Thymus (tissue), 11 donors: Measurements from ENCODE around the gene KIFC1. TPM values are rescaled to one million over a fixed set of nuclear protein-coding genes. Genes with fewer than 3 reads are reported as not detected.
"Not testable (repeated sequence)": the region's sequence is repeated elsewhere in the genome, so short reads cannot be mapped to it uniquely, and the experiment has no call there.

Experiments
- DNase-seq, 9 donors: peaks; one replicate each; pipeline ENCODE4 v3.0.0-alpha.2; 2013; ENCODE audit warnings: low spot score in 9 of 9, low read depth in 6 of 9, missing footprints in 1 of 9
- H3K27ac ChIP-seq, 2 donors: one replicate each; pipeline ENCODE4 v1.5.1; 2013; ENCODE audit warnings: control low read depth in 1 of 2, low read depth in 1 of 2, low read length in 1 of 2, mild to moderate bottlenecking in 1 of 2, moderate library complexity in 1 of 2
- H3K27me3 ChIP-seq, 2 donors: one replicate each; pipeline ENCODE4 v1.5.1; 2013; ENCODE audit warnings: low read length in 1 of 2; ENCODE audit not compliant: control insufficient read depth in 2 of 2, insufficient read depth in 1 of 2
- H3K36me3 ChIP-seq, 2 donors: one replicate each; pipeline ENCODE4 v1.5.1; 2013; ENCODE audit warnings: low read length in 1 of 2, mild to moderate bottlenecking in 1 of 2, moderate library complexity in 1 of 2; ENCODE audit not compliant: control insufficient read depth in 2 of 2, insufficient read depth in 2 of 2
- H3K4me1 ChIP-seq, 2 donors: one replicate each; pipeline ENCODE4 v1.5.1; 2013; ENCODE audit warnings: low read length in 2 of 2; ENCODE audit not compliant: control insufficient read depth in 2 of 2, insufficient read depth in 2 of 2
- H3K4me3 ChIP-seq, 2 donors: one replicate each; pipeline ENCODE4 v1.5.1; 2013; ENCODE audit warnings: low read length in 2 of 2, control low read depth in 1 of 2, mild to moderate bottlenecking in 1 of 2
- H3K9me3 ChIP-seq, 2 donors: one replicate each; pipeline ENCODE4 v1.5.1; 2013; ENCODE audit warnings: low read length in 1 of 2, mild to moderate bottlenecking in 1 of 2; ENCODE audit not compliant: control insufficient read depth in 2 of 2, insufficient read depth in 1 of 2
- WGBS: extraction: QIAGEN DNeasy Blood & Tissue Kit; methylation state at CpG from one replicate; pipeline ENCODE4 v1.1.7; 2013; 5-methylcytosine and 5-hydroxymethylcytosine counted together
- polyA plus RNA-seq: library from polyadenylated mRNA; stranded (reverse); fragments of 200-250 nt; gene quantifications from one replicate; pipeline ENCODE4 v1.2.3, GENCODE V29; 2013
- total RNA-seq: library from RNA; stranded (reverse); fragments of 120-200 nt; gene quantifications from one replicate; pipeline ENCODE4 v1.2.4, GENCODE V29; 2013
- donor health status: healthy.

KIFC1 gene
- total and polyA plus RNA-seq, 2 donors: 5.5 to 34.3 TPM

DNA sequence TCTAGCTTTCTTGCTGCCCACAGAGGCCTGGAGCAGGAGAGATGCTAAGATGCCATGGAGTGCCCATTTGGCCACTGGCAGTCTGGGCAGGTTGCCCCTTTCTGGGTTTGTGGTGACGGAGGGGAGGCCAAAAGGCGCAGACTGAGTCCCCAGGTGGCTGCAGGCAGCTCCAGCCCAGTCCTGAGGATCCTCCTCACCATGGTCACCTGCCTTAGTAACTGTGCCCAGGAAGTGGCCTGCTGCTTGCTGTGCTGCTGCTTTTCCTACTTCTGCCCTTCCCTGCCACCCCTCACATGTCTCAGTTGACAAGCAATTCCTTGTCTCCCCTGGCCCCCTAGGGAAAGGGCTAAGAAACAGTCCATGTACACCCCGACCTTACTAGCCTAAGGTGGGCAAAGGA is 35.3 kb upstream of the KIFC1 start:
- Histone ChIP-seq H3K9me3 (no peaks in the 10 kb centered on the region), H3K27ac (no peak overlapping the region), H3K36me3 (no peaks in the 10 kb centered on the region), H3K4me3 (no peak overlapping the region), H3K4me1 (no peaks in the 10 kb centered on the region), H3K27me3 (no peaks in the 10 kb centered on the region)
- DNase-seq: no peak
- WGBS: 82% methylated on average over 3 of the region's 3 CpGs

DNA sequence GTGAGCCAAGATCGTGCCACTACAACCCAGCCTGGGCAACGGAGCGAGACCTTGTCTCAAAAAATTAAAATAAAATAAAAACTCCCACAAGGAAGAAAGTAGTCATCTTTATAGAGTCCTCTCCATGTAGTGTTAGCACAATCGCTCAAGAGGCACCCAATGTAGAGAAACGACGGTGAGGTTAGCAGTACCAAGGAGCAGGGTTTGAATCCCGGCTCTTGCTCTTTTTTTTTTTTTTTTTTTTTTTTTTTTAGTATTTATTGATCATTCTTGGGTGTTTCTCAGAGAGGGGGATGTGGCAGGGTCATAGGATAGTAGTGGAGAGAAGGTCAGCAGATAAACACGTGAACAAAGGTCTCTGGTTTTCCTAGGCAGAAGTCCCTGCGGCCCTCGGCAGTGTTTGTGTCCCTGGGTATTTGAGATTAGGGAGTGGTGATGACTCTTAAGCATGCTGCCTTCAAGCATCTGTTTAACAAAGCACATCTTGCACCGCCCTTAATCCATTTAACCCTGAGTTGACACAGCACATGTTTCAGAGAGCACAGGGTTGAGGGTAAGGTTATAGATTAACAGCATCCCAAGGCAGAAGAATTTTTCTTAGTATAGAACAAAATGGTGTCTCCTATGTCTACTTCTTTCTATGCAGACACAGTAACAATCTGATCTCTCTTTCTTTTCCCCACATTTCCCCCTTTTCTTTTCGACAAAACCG is 34.3 kb upstream of the KIFC1 start:
- 90% methylated on average over 13 of the region's 13 CpGs for WGBS
- H3K36me3 ChIP-seq, DNase-seq, H3K27ac ChIP-seq, H3K27me3 ChIP-seq, H3K4me3 ChIP-seq, H3K4me1 ChIP-seq, H3K9me3 ChIP-seq: not testable (repeated sequence)

DNA sequence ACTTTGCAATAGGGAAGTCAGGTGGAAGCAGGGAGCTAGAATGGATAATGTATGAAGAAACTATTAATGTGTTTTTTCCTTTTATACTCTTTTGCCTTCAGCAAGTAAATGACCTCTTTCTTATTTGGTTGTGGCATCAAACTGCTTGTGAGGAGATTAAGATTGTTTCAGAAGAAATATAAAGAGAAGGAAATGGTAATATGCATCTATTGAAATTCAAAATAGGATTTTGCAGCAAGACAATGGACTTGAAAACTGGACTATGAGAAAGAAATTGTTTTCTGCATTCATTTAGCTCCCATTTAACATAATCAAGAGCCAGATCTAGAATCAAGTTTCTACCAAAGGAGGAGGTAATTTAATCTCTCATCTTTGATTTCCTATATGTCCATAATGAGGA is 32.3 kb upstream of the KIFC1 start:
- H3K4me1 ChIP-seq: no peaks in the 10 kb centered on the region
- H3K27ac ChIP-seq: no peak overlapping the region
- no peaks in the 10 kb centered on the region for H3K9me3 ChIP-seq
- no peaks in the 10 kb centered on the region for H3K27me3 ChIP-seq
- H3K36me3 ChIP-seq: no peaks in the 10 kb centered on the region
- no peak overlapping the region for H3K4me3 ChIP-seq
- no peak for DNase-seq

DNA sequence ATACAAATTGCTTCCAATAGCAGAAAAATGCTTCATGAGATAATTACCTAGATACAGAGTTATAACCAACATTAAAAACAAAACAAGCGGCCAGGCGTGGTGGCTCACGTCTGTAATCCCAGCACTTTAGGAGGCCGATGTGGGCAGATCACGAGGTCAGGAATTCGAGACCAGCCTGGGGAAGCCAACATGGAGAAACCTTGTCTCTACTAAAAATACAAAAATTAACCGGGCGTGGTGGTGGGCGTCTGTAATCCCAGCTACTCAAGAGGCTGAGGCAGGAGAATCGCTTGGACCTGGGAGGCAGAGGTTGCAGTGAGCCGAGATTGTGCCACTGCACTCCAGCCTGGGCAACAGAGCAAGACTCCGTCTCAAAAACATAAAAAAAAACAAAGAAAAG is 28.1 kb upstream of the KIFC1 start:
- not testable (repeated sequence) for H3K36me3 ChIP-seq, H3K9me3 ChIP-seq, H3K27ac ChIP-seq, H3K4me3 ChIP-seq, DNase-seq, H3K27me3 ChIP-seq, H3K4me1 ChIP-seq
- 97% methylated on average over 12 of the region's 12 CpGs for WGBS

DNA sequence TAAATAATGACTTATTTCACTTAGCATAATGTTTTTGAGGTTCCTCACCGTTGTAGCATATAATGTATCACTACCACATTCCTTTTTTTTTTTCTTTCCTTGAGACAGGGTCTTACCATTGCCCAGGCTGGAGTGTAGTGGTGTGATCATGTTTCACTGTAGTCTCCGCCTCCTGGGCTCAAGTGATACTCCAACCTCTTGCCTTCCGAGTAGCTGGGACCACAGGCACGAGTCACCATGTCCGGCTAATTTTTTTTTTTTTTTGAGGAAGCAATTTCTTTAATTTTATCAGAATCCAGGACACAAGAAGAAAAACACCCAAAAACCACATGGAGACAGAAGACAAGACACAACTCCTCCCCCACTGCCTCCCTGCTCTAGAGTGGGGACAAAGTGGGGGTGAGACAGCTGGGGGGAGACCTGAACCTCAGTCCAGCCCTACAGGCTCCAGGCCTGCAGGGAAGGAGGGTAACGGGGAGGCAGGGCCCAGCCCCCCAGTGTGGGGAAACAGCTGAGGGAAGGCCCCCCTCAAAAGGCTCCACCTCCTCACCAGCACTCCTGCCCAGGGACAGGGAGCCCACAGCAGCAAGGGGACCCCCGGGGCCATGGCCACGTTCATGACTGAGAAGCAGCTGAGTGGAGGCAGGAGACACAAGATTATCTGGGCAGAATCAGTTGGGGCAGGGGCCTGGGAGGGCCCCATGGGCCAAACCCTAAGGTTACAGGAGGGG is 27.0 kb upstream of the KIFC1 start:
- H3K4me1 ChIP-seq, DNase-seq, H3K4me3 ChIP-seq, H3K9me3 ChIP-seq, H3K27me3 ChIP-seq, H3K36me3 ChIP-seq, H3K27ac ChIP-seq: not testable (repeated sequence)
- 53% methylated on average over 7 of the region's 8 CpGs for WGBS

DNA sequence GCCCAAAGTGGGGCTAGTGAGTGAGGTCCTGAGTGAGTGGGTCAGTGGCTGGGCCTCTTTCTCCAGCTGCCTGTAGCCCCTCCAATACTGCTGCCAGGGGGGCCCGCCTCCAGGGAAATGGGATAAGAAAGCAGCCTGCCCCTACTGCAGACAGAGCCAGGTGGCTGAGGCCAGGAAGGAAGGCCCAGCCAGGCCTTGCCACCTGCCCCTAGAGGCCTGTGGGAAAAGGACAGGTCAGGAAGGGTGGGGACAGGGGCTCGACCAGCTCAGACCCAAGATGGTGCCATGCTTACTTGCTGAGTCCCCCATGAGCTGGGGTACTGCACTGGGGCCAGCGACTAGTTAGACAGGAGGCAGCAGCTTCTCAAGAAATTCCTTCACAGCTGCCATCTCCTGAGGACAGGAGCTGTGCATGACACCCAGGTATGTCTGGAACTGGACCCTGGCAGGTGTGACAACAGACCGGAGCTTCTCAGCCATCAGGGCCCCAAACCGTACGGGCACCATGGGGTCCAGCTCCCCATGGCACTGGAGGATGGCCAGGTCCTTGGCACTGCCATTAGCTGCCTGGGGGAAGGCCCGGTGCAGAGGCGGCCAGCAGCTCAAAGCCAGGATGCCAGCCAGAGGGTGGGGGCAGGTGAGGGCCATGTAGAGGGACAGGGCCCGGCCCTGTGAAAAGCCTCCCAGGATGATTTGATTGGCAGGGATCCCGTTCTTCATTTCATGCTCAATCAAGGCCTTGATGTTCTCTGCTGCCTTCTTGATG is 26.2 kb upstream of the KIFC1 start:
- H3K27ac ChIP-seq, H3K4me1 ChIP-seq, DNase-seq, H3K36me3 ChIP-seq, H3K4me3 ChIP-seq, H3K9me3 ChIP-seq, H3K27me3 ChIP-seq: not testable (repeated sequence)
- 88% methylated on average over 10 of the region's 10 CpGs for WGBS

DNA sequence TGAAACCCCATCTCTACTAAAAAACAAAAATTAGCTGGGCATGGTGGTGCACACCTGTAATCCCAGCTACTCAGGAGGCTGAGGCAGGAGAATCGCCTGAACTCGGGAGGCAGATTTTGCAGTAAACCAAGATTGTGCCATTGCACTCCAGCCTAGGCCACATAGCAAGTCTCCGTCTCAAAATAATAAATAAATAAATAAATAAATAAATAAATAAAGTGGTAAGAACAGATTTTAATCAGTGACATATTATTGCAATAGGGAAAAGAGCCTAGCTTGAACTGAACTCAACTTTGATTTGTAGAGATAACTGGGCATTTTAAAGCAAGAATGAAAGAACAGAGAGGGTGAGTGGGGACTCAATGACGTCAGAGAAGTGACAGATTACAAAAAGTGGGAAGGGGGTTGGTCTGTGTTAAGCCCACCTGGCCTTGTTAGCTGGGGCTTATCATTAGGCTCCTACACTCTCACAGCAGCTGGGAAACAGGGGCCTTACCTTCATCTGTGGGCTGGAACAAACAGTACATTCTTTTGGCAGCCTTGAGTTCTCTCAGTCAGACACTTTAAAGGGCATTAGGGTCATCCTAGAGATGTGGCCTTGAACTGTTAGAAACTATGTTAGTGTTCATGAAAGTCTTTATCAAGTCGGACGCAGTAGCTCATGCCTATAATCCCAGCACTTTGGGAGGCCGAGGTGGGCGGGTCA is 24.5 kb upstream of the KIFC1 start:
- Histone ChIP-seq H3K9me3 (no peaks in the 10 kb centered on the region), H3K4me1 (no peaks in the 10 kb centered on the region), H3K27me3 (no peaks in the 10 kb centered on the region), H3K27ac (no peak overlapping the region), H3K4me3 (no peak overlapping the region), H3K36me3 (no peaks in the 10 kb centered on the region)
- 98% methylated on average over 8 of the region's 8 CpGs for WGBS
- no peak for DNase-seq

DNA sequence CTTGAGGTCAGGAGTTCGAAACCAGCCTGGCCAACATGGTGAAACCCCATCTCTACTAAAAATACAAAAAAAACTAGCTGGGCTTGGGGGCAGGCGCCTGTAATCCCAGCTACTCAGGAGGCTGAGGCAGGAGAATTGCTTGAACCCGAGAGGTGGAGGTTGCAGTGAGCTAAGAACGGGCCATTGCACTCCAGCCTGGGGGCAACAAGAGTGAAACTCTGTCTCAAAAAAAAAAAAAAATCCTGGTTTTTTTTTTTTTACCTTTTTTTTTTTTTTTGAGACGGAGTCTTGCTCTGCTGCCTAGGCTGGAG is 24.0 kb upstream of the KIFC1 start:
- H3K9me3 ChIP-seq, H3K4me3 ChIP-seq, H3K27me3 ChIP-seq, H3K36me3 ChIP-seq, DNase-seq, H3K27ac ChIP-seq, H3K4me1 ChIP-seq: not testable (repeated sequence)
- over 99% methylated on average over 5 of the region's 5 CpGs for WGBS

DNA sequence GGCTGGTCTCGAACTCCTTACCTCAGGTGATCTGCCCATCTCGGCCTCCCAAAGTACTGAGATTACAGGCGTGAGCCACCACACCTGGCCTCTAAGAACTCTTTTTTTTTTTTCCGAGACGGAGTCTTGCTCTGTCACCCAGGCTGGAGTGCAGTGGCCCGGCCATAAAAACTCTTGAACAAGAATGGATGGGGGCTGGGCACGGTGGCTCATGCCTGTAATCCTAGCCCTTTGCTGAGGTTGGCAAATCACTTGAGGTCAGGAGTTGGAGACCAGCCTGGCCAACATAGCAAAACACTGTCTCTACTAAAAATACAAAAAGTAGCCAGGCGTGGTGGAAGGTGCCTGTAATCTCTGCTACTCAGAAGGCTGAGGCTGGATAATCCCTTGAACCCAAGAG is 19.7 kb upstream of the KIFC1 start:
- WGBS: 98% methylated on average over 8 of the region's 8 CpGs

More for the DNA sequence above, 19.7 kb upstream of the KIFC1 start:
- H3K9me3 ChIP-seq, DNase-seq, H3K4me1 ChIP-seq, H3K36me3 ChIP-seq, H3K4me3 ChIP-seq, H3K27ac ChIP-seq, H3K27me3 ChIP-seq: not testable (repeated sequence)
